Body of pancreas (tissue), 4 donors: Measurements from ENCODE around the gene PUM2. TPM values are rescaled to one million over a fixed set of nuclear protein-coding genes. Genes with fewer than 3 reads are reported as not detected.

Experiments used
- ATAC-seq: fragments of 150-250 bp; one replicate; pipeline ENCODE4 v1.9.1; 2016
- DNase-seq, 4 donors: peaks; one replicate each; pipeline ENCODE4 v3.0.0-alpha.2; 2019
- H3K27ac ChIP-seq, 4 donors: fragments of 200-600 bp; sonication (generic); 1 replicate in 3 of 4; 2 replicates in 1 of 4; pipeline versions ENCODE4 v1.5.1 to v1.6.1; 2016 to 2019; ENCODE audit warnings: mild to moderate bottlenecking in 1 of 4, mixed read lengths in 1 of 4, moderate library complexity in 1 of 4
- H3K27me3 ChIP-seq, 2 donors: fragments of 200-600 bp; sonication (generic); one replicate each; pipeline ENCODE4 v1.6.0; 2016; ENCODE audit warnings: mild to moderate bottlenecking in 1 of 2
- H3K36me3 ChIP-seq, 2 donors: fragments of 200-600 bp; sonication (generic); replicated peaks in 1 of 2; 2 replicates each; pipeline ENCODE4 v1.5.1; 2016; ENCODE audit warnings: low read depth in 2 of 2; ENCODE audit not compliant: insufficient read depth in 1 of 2
- H3K4me1 ChIP-seq: fragments of 200-600 bp; sonication (generic); one replicate; pipeline ENCODE4 v1.6.0; 2016
- H3K4me3 ChIP-seq, 2 donors: fragments of 200-600 bp; sonication (generic); 1 replicate in 1 of 2; 2 replicates in 1 of 2; pipeline ENCODE4 v1.5.1; 2016 to 2019
- H3K9me3 ChIP-seq, 3 donors: fragments of 200-600 bp; sonication (generic); 1 replicate in 2 of 3; 2 replicates in 1 of 3; pipeline ENCODE4 v1.5.1; 2016
- POLR2A ChIP-seq, 3 donors: fragments of 450-650 bp; IDR thresholded peaks; one replicate each; pipeline ENCODE4 v1.6.1; 2016; ENCODE audit warnings: antibody characterized with exemption in 3 of 3, mild to moderate bottlenecking in 2 of 3
- WGBS, 2 donors: methylation state at CpG; one replicate each; pipeline ENCODE4 v1.1.5; 2017; 5-methylcytosine and 5-hydroxymethylcytosine counted together
- intact Hi-C: fragments of 100-400 bp; cut with DNase I; formaldehyde crosslinking; loops from one replicate; pipeline ENCODE4 v1.15.1; 2023
- total RNA-seq, 2 donors: library from RNA; depleted of rRNA; stranded (reverse); fragments of >200 nt; gene quantifications; one replicate each; pipeline ENCODE4 v1.1.0, GENCODE V29; 2016
- TF ChIP-seq, protein P1 (sequence below), 7 experiments: fragments of 450-650 bp in 4 of 7; fragments of 200-600 bp in 3 of 7; sonication (generic) in 3 of 7; IDR thresholded peaks; one replicate each; pipeline ENCODE4 v1.5.1; 2016 to 2019; ENCODE audit warnings: antibody characterized with exemption in 7 of 7

Gene PUM2
- total RNA-seq, 2 donors from 2014 or later = 25.7 to 43.3 TPM

DNA sequence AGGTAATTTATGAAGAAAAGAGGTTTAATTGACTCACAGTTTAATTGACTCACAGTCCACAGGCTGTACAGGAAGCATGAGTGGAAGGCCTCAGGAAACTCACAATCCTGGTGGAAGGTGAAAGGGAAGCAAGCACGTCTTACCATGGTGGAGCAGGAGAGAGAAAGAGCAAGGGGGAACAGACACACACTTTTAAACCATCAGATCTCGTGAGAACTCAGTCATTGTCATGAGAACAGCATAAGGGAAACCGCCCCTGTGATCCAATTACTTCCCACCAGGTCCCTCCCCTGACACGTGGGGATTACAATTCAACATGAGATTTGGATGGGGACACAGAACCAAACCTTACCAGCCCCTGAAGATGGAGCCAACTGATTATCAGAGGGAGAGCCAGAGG lies 11.2 kb upstream of the PUM2 start:
- Histone ChIP-seq H3K36me3 (no peaks in the 10 kb centered on the region), H3K27me3 (no peaks in the 10 kb centered on the region), H3K9me3 (no peaks in the 10 kb centered on the region), H3K4me3 (no peak overlapping the region), H3K27ac (no peak overlapping the region), H3K4me1 (no peaks in the 10 kb centered on the region)
- DNase-seq = no peak
- intact Hi-C loops = no loop called here
- 80 to 83% methylated on average over 4 of the region's 4 CpGs for WGBS, 2 donors
- ATAC-seq = no peak
- TF ChIP-seq, protein P1, sequence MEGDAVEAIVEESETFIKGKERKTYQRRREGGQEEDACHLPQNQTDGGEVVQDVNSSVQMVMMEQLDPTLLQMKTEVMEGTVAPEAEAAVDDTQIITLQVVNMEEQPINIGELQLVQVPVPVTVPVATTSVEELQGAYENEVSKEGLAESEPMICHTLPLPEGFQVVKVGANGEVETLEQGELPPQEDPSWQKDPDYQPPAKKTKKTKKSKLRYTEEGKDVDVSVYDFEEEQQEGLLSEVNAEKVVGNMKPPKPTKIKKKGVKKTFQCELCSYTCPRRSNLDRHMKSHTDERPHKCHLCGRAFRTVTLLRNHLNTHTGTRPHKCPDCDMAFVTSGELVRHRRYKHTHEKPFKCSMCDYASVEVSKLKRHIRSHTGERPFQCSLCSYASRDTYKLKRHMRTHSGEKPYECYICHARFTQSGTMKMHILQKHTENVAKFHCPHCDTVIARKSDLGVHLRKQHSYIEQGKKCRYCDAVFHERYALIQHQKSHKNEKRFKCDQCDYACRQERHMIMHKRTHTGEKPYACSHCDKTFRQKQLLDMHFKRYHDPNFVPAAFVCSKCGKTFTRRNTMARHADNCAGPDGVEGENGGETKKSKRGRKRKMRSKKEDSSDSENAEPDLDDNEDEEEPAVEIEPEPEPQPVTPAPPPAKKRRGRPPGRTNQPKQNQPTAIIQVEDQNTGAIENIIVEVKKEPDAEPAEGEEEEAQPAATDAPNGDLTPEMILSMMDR (IDR thresholded peaks at IDR 0.05) = no peak
- TF ChIP-seq POLR2A (IDR thresholded peaks at IDR 0.05) = no peak

DNA sequence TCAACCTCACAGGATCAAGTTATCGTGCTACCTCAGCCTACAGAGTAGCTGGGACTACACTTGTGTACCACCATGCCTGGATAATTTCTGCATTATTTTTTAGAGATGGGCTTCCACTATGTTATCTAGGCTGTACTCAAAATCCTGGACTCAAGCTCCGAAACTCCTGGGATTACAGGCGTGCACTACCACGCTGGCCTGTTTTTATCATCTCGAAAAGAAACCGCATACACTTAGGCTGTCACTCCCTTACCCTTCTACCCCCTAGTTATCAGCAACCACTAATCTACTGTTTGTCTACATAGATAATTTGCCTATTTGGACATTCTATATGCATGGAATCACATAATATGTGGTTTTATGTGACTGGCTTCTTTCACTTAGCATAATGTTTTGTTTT lies 8.5 kb upstream of the PUM2 start:
- Histone ChIP-seq H3K27me3 (no peaks in the 10 kb centered on the region), H3K4me3 (no peak overlapping the region), H3K9me3 (no peaks in the 10 kb centered on the region), H3K27ac (no peak overlapping the region), H3K36me3 (no peaks in the 10 kb centered on the region), H3K4me1 (no peaks in the 10 kb centered on the region)
- WGBS, 2 donors = 96 to 97% methylated on average over 6 of the region's 6 CpGs
- intact Hi-C loops = no loop called here
- DNase-seq = no peak
- TF ChIP-seq, protein P1 (IDR thresholded peaks at IDR 0.05) = no peak
- TF ChIP-seq POLR2A (IDR thresholded peaks at IDR 0.05) = no peak
- ATAC-seq = no peak

DNA sequence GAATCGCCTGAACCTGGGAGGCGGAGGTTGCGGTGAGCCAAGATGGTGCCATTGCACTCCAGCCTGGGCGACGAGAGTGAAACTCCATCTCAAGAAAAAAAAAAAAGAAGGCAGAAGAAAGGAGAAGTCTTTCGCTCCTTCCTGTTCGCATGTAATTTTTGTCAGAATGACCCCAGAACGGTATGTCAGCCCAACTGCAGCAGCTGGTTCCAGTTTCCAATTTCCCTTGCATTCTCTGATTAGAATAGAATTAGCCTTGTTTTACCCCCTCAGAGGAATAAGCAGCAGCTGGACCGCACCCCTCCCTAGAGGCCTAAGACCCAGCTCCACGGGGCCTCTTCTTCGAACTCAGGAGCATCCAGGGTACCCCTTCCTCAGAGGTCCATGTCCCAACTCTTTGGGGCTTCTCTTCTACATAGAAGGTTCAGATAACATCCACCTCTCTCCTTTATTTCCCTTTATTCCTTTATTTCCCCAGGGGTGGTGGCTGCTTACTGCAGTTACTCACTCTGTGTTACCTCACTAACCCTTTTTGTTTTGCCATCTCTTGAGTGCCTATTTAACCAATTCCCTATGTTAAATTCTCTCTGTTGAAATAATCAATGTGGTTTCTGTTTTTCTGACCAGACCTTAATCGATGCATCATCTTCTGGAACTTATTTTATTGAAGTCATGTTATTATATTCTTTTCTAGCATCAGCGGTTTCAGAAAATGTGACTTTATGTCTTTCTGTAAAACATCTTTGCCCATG lies 7.2 kb upstream of the PUM2 start:
- H3K27ac ChIP-seq = no peak overlapping the region
- intact Hi-C loops = no loop called here
- no peaks in the 10 kb centered on the region for H3K4me1 ChIP-seq
- DNase-seq (no peak), ATAC-seq (no peak)
- no peaks in the 10 kb centered on the region for H3K27me3 ChIP-seq
- H3K4me3 ChIP-seq = no peak overlapping the region
- TF ChIP-seq, protein P1 (IDR thresholded peaks at IDR 0.05) = no peak
- TF ChIP-seq POLR2A (IDR thresholded peaks at IDR 0.05) = no peak
- no peaks in the 10 kb centered on the region for H3K36me3 ChIP-seq
- no peaks in the 10 kb centered on the region for H3K9me3 ChIP-seq
- 83 to 92% methylated on average over 13 of the region's 13 CpGs for WGBS, 2 donors

DNA sequence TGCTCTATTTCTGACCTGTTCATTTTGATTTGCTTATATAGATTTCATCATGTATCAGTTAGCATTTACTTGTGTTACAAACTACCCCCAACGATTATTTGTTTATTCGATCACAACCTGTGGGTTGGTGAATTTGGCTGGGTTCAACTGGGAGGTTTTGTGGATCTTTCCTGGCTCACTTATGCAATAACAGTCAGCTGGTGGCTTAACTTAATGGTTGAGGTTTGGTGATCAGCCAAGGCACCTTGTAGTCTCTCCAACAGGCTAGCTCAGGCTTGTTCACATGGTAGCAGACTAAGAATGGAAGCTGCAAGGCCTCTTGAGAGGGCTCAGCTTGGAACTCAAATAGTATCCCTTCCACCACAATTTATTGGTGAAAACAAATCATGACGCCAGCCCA lies 5.4 kb upstream of the PUM2 start:
- Histone ChIP-seq H3K27ac (no peak overlapping the region), H3K36me3 (no peaks in the 10 kb centered on the region), H3K4me1 (peaks cover 11% of the 10 kb centered on the region), H3K4me3 (no peak overlapping the region), H3K27me3 (no peaks in the 10 kb centered on the region), H3K9me3 (no peaks in the 10 kb centered on the region)
- no peak for DNase-seq
- no peak for ATAC-seq
- 78 to 90% methylated on average over 3 of the region's 3 CpGs for WGBS, 2 donors
- intact Hi-C loops = no loop called here
- TF ChIP-seq POLR2A (IDR thresholded peaks at IDR 0.05) = no peak
- TF ChIP-seq, protein P1 (IDR thresholded peaks at IDR 0.05) = no peak

DNA sequence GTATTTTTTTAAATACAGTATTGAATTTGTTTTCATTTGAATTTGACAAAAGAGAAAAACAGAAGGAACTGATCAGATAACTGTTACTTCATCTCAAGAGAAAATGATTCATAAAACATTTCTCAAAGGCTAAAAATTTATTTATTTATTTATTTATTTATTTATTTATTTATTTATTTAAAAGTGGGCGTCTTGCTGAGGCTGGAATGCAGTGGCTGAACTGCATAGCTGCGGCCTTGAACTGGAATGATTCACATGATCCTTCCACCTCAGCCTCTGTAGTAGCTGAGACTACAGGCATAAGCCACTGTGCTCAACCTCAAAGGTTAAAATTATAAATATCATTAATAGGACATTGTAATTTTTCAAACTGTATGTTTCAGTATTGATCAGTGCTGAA lies 4.5 kb upstream of the PUM2 start:
- no peaks in the 10 kb centered on the region for H3K36me3 ChIP-seq
- no peaks in the 10 kb centered on the region for H3K27me3 ChIP-seq
- intact Hi-C loops = no loop called here
- TF ChIP-seq, protein P1 (IDR thresholded peaks at IDR 0.05) = no peak
- H3K27ac ChIP-seq = no peak overlapping the region
- 63 to 74% methylated on average over 2 of the region's 2 CpGs for WGBS, 2 donors
- H3K4me3 ChIP-seq = no peak overlapping the region
- no peak for DNase-seq
- H3K9me3 ChIP-seq = no peaks in the 10 kb centered on the region
- H3K4me1 ChIP-seq = peaks cover 11% of the 10 kb centered on the region
- no peak for ATAC-seq
